Type B pancreatic cell (in vitro differentiated cells): Measurements from ENCODE around the gene MYOT. TPM values are rescaled to one million over a fixed set of nuclear protein-coding genes. Genes with fewer than 3 reads are reported as not detected.
"Not testable (repeated sequence)": the region's sequence is repeated elsewhere in the genome, so short reads cannot be mapped to it uniquely, and the experiment has no call there.

Source experiments
- DNase-seq: peaks from one replicate; pipeline ENCODE4 v3.0.0; 2021; ENCODE audit warnings: mixed read lengths; ENCODE audit not compliant: unreplicated experiment; ENCODE audit errors: extremely low spot score
- H3K27ac Mint-ChIP-seq: 2 replicates; pipeline ENCODE4 v1.8.0; 2021; ENCODE audit warnings: mild to moderate bottlenecking, mixed read lengths
- H3K27me3 Mint-ChIP-seq: 2 replicates; pipeline ENCODE4 v1.8.0; 2021; ENCODE audit warnings: mixed read lengths
- H3K36me3 Mint-ChIP-seq: 2 replicates; pipeline ENCODE4 v1.8.0; 2021; ENCODE audit warnings: mixed read lengths
- H3K4me1 Mint-ChIP-seq: one replicate; pipeline ENCODE4 v1.8.0; 2021; ENCODE audit warnings: mixed read lengths; ENCODE audit not compliant: unreplicated experiment
- H3K4me3 Mint-ChIP-seq: 2 replicates; pipeline ENCODE4 v1.8.0; 2021; ENCODE audit warnings: mild to moderate bottlenecking, mixed read lengths
- H3K9me3 Mint-ChIP-seq: 2 replicates; pipeline ENCODE4 v1.8.0; 2021; ENCODE audit warnings: mixed read lengths
- total RNA-seq: library from RNA; stranded (reverse); gene quantifications from 2 replicates; pipeline ENCODE4 v1.2.1, GENCODE V29; 2021; ENCODE audit warnings: low replicate concordance
- TF ChIP-seq, protein P1 (sequence below): fragments of 200-600 bp; sonication (generic); conservative IDR thresholded peaks from 2 replicates; pipeline ENCODE4 v1.5.0; 2021; ENCODE audit warnings: antibody characterized with exemption, mild to moderate bottlenecking

The MYOT gene
- total RNA-seq, 1 donor from 2014 or later = 0.56 TPM

GRCh38 chr5:137842296-137842695, 25.4 kb upstream of the MYOT start:
- Mint-ChIP-seq H3K27me3 (no peaks in the 10 kb centered on the region), H3K4me1 (peaks cover 4% of the 10 kb centered on the region), H3K4me3 (no peak overlapping the region), H3K27ac (no peak overlapping the region), H3K9me3 (no peaks in the 10 kb centered on the region), H3K36me3 (no peaks in the 10 kb centered on the region)
- TF ChIP-seq, protein P1, sequence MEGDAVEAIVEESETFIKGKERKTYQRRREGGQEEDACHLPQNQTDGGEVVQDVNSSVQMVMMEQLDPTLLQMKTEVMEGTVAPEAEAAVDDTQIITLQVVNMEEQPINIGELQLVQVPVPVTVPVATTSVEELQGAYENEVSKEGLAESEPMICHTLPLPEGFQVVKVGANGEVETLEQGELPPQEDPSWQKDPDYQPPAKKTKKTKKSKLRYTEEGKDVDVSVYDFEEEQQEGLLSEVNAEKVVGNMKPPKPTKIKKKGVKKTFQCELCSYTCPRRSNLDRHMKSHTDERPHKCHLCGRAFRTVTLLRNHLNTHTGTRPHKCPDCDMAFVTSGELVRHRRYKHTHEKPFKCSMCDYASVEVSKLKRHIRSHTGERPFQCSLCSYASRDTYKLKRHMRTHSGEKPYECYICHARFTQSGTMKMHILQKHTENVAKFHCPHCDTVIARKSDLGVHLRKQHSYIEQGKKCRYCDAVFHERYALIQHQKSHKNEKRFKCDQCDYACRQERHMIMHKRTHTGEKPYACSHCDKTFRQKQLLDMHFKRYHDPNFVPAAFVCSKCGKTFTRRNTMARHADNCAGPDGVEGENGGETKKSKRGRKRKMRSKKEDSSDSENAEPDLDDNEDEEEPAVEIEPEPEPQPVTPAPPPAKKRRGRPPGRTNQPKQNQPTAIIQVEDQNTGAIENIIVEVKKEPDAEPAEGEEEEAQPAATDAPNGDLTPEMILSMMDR = no peak
- no peak for DNase-seq

DNA sequence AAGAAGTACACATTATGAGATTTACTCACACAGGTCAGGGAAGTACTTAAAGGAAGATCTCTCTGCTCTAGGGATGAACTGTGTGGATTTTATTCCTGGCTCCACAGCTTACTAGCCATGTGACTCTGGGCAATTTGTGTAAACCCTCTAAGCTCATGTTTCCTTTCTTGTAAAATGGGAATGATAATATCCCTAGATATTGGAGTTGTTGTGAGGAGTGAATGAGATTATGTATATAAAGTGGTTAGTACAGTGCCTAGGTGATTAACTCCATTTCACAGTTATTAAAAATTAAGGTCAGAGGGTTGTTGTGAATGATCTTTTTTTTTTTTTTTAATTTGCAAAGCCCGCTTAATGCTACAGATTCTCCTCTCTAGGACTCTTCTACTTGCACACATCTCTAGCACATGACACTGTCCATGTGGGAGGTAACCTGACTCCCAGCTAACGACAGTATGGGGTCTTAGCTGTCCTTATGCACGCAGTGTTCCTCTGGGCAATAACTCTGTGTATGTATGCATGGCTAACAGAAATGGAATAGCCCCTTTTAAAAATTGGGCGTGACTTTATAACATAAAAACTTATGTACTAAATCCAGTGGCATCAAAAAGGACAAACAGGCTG, 23.9 kb upstream of the MYOT start:
- no peaks in the 10 kb centered on the region for H3K36me3 Mint-ChIP-seq
- no peaks in the 10 kb centered on the region for H3K4me1 Mint-ChIP-seq
- DNase-seq = no peak
- TF ChIP-seq, protein P1 = no peak
- H3K27me3 Mint-ChIP-seq = no peaks in the 10 kb centered on the region
- no peaks in the 10 kb centered on the region for H3K9me3 Mint-ChIP-seq
- H3K4me3 Mint-ChIP-seq = no peak overlapping the region
- no peak overlapping the region for H3K27ac Mint-ChIP-seq

- no peak for DNase-seq
- Mint-ChIP-seq H3K27me3 (no peaks in the 10 kb centered on the region), H3K27ac (no peak overlapping the region), H3K9me3 (no peaks in the 10 kb centered on the region), H3K4me1 (no peaks in the 10 kb centered on the region), H3K4me3 (no peak overlapping the region), H3K36me3 (no peaks in the 10 kb centered on the region)
- TF ChIP-seq, protein P1 = no peak
Observed at GRCh38 chr5:137845472-137845871, 22.2 kb upstream of the MYOT start.

- Mint-ChIP-seq H3K9me3 (no peaks in the 10 kb centered on the region), H3K4me3 (no peak overlapping the region), H3K27ac (no peak overlapping the region), H3K36me3 (no peaks in the 10 kb centered on the region), H3K4me1 (no peaks in the 10 kb centered on the region), H3K27me3 (no peaks in the 10 kb centered on the region)
- no peak for DNase-seq
- TF ChIP-seq, protein P1 = no peak
Observed at GRCh38 chr5:137847687-137848086, 20.0 kb upstream of the MYOT start.

- H3K27ac Mint-ChIP-seq, DNase-seq, H3K27me3 Mint-ChIP-seq, H3K9me3 Mint-ChIP-seq, H3K4me3 Mint-ChIP-seq, H3K4me1 Mint-ChIP-seq, H3K36me3 Mint-ChIP-seq: not testable (repeated sequence)
Observed at GRCh38 chr5:137853165-137853564, 14.5 kb upstream of the MYOT start.

- no peaks in the 10 kb centered on the region for H3K27me3 Mint-ChIP-seq
- no peaks in the 10 kb centered on the region for H3K36me3 Mint-ChIP-seq
- TF ChIP-seq, protein P1 = no peak
- H3K4me3 Mint-ChIP-seq = no peak overlapping the region
- no peaks in the 10 kb centered on the region for H3K9me3 Mint-ChIP-seq
- H3K4me1 Mint-ChIP-seq = no peaks in the 10 kb centered on the region
- no peak overlapping the region for H3K27ac Mint-ChIP-seq
- no peak for DNase-seq
Observed at GRCh38 chr5:137856201-137856600, 11.5 kb upstream of the MYOT start.
